MM.1S (cell line): ENCODE measurements around the gene GYG2.
"Not testable (repeated sequence)": the region's sequence is repeated elsewhere in the genome, so short reads cannot be mapped to it uniquely, and the experiment has no call there.

Experiments used
- EZH2 ChIP-seq: fragments of 300-600 bp; sonication (generic); optimal IDR thresholded peaks from 2 replicates; pipeline ENCODE3; 2017; ENCODE audit warnings: low read depth, mild to moderate bottlenecking, antibody characterized with exemption, low read length, mixed read lengths
- EZH2phosphoT487 ChIP-seq: fragments of 300-600 bp; sonication (generic); IDR thresholded peaks from 2 replicates; pipeline ENCODE4 v1.6.1; 2018; ENCODE audit warnings: antibody characterized with exemption, low read length
- TF ChIP-seq, protein P1 (sequence below): fragments of 300-600 bp; sonication (generic); IDR thresholded peaks from 2 replicates; pipeline ENCODE4 v1.5.1; 2016; ENCODE audit warnings: antibody characterized with exemption, low read length, mixed read lengths

DNA sequence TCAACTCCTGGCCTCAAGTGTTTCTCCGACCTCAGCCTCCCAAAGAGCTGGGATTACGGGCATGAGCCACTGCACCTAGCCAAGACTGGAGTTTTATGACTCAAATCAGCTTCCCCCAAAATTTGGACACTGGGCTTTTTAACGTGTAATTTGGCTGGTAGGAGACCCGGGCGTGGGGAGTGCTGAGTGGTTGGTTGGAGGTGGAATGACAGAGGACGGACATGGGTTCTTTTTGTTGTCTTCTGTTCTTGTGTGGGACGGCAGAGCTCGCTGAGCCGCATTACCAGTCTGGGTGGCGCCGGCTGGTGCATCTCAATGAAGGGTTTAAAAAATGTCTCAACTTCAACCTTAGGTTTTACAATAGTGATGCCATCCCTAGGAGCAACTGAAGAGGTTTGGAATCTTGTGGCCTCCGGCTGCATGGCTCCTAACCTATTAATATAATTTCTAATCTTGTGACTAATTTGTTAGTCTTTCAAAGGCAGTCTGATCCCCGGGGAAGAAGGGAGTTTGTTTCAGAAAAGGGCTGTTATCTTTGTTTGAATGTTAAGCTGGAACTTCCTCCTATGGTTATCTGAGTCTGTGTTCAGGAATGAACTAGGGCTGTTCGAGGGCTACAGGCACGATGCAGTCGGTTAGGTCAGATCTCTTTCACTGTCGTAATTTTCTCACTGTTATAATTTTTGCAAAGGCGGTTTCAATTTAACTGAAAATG is 26.2 kb upstream of the GYG2 start:
- TF ChIP-seq, protein P1, sequence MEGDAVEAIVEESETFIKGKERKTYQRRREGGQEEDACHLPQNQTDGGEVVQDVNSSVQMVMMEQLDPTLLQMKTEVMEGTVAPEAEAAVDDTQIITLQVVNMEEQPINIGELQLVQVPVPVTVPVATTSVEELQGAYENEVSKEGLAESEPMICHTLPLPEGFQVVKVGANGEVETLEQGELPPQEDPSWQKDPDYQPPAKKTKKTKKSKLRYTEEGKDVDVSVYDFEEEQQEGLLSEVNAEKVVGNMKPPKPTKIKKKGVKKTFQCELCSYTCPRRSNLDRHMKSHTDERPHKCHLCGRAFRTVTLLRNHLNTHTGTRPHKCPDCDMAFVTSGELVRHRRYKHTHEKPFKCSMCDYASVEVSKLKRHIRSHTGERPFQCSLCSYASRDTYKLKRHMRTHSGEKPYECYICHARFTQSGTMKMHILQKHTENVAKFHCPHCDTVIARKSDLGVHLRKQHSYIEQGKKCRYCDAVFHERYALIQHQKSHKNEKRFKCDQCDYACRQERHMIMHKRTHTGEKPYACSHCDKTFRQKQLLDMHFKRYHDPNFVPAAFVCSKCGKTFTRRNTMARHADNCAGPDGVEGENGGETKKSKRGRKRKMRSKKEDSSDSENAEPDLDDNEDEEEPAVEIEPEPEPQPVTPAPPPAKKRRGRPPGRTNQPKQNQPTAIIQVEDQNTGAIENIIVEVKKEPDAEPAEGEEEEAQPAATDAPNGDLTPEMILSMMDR: not testable (repeated sequence)
- not testable (repeated sequence) for TF ChIP-seq EZH2, EZH2phosphoT487
